ENCODE results near the gene WDR73. TPM values are rescaled to one million over a fixed set of nuclear protein-coding genes. Genes with fewer than 3 reads are reported as not detected.

WDR73 gene
- total RNA-seq, 1 donor from 2014 or later: 20.5 TPM

- no peak for TF ChIP-seq CTCF (conservative IDR thresholded peaks at IDR 0.05; ENCODE audit: low read depth, low read length)
- no peak for DNase-seq (ENCODE audit: low read depth)
- no peak overlapping the region for H3K4me3 ChIP-seq (ENCODE audit: low read depth, low read length)
Measured at GRCh38 chr15:84603630-84604379, 50.3 kb downstream of the WDR73 start.

GRCh38 chr15:84601555-84601838 is 52.6 kb downstream of the WDR73 start:
- peak overlapping the region; percentile 91 for H3K4me3 ChIP-seq (ENCODE audit: low read depth, low read length)
- no peak for TF ChIP-seq CTCF (conservative IDR thresholded peaks at IDR 0.05; ENCODE audit: low read depth, low read length)
- DNase-seq (ENCODE audit: low read depth): no peak

- TF ChIP-seq CTCF (conservative IDR thresholded peaks at IDR 0.05; ENCODE audit: low read depth, low read length): no peak
- DNase-seq (ENCODE audit: low read depth): peak; percentile 43
- peak within 1 kb of the TSS; percentile 91 for H3K4me3 ChIP-seq (ENCODE audit: low read depth, low read length)
Measured at GRCh38 chr15:84600687-84601554, 53.2 kb downstream of the WDR73 start, which contains the start of gene ZSCAN2. Gene ZSCAN2 (plus strand): TSS chr15:84601009. CDS start chr15:84603928, 2,919 bp downstream.

GRCh38 chr15:84600331-84600686 is 53.8 kb downstream of the WDR73 start:
- peak; percentile 23 for DNase-seq (ENCODE audit: low read depth)
- no peak for TF ChIP-seq CTCF (conservative IDR thresholded peaks at IDR 0.05; ENCODE audit: low read depth, low read length)
- H3K4me3 ChIP-seq (ENCODE audit: low read depth, low read length): peak overlapping the region; percentile 91

GRCh38 chr15:84599906-84600305 is 54.2 kb downstream of the WDR73 start:
- H3K4me3 ChIP-seq (ENCODE audit: low read depth, low read length): no peak overlapping the region
- no peak for DNase-seq (ENCODE audit: low read depth)
- no peak for TF ChIP-seq CTCF (conservative IDR thresholded peaks at IDR 0.05; ENCODE audit: low read depth, low read length)

GRCh38 chr15:84598993-84599392 is 55.1 kb downstream of the WDR73 start:
- H3K4me3 ChIP-seq (ENCODE audit: low read depth, low read length): no peak overlapping the region
- DNase-seq (ENCODE audit: low read depth): no peak
- TF ChIP-seq CTCF (conservative IDR thresholded peaks at IDR 0.05; ENCODE audit: low read depth, low read length): peak; percentile 92
